Measurements from ENCODE around the gene RNF126.

DNA sequence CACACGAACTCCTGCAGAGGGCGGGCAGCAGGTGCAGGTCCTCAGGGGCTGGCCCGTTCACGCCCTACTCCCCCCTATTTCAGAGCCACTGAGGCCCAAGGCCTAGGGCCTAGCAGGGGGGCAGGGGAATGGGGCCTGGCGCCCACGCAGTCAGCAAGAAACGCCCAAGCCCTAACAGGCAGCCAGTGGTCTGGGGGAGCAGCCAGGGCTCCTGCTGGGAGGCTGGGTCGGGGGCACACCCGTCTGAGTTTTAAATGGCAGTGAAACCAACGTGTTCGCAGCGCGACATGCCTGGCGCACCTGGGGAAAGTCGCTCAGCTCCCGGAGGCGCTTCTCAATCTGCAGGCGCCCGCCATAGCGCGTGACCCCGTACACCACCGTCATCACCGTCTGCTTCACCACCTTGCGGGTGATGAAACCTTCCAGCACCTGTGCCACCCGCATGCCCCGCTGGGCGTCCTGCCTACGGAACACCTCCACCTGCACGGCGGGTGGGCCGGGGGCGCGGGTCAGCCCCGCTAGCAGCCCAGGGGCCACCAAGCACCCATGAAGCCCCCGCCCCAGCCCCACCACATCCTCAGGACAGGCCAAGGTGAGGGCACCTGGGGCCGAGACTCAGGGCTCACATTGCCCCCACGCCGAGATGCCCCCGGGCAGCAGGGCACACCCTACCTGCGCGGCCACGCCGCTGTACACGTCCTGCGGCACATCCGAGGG lies 43.6 kb downstream of the RNF126 start:
- TF ChIP-seq EP300 (IDR thresholded peaks at IDR 0.05; ENCODE audit: borderline replicate concordance) (no peak), CEBPB (IDR thresholded peaks at IDR 0.05) (no peak)
- TF ChIP-seq, protein P1, sequence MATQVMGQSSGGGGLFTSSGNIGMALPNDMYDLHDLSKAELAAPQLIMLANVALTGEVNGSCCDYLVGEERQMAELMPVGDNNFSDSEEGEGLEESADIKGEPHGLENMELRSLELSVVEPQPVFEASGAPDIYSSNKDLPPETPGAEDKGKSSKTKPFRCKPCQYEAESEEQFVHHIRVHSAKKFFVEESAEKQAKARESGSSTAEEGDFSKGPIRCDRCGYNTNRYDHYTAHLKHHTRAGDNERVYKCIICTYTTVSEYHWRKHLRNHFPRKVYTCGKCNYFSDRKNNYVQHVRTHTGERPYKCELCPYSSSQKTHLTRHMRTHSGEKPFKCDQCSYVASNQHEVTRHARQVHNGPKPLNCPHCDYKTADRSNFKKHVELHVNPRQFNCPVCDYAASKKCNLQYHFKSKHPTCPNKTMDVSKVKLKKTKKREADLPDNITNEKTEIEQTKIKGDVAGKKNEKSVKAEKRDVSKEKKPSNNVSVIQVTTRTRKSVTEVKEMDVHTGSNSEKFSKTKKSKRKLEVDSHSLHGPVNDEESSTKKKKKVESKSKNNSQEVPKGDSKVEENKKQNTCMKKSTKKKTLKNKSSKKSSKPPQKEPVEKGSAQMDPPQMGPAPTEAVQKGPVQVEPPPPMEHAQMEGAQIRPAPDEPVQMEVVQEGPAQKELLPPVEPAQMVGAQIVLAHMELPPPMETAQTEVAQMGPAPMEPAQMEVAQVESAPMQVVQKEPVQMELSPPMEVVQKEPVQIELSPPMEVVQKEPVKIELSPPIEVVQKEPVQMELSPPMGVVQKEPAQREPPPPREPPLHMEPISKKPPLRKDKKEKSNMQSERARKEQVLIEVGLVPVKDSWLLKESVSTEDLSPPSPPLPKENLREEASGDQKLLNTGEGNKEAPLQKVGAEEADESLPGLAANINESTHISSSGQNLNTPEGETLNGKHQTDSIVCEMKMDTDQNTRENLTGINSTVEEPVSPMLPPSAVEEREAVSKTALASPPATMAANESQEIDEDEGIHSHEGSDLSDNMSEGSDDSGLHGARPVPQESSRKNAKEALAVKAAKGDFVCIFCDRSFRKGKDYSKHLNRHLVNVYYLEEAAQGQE (IDR thresholded peaks at IDR 0.05; ENCODE audit: low read depth), result no peak
- TF ChIP-seq, protein P2, sequence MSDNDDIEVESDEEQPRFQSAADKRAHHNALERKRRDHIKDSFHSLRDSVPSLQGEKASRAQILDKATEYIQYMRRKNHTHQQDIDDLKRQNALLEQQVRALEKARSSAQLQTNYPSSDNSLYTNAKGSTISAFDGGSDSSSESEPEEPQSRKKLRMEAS (IDR thresholded peaks at IDR 0.05), result no peak

Measured in Ishikawa (cell line).